C4-2B (cell line): ENCODE measurements around the gene ST7L.

Experiments used
- CTCF ChIP-seq: fragments of 450-650 bp; conservative IDR thresholded peaks from 2 replicates; pipeline ENCODE4 v1.5.1; 2017; ENCODE audit warnings: mild to moderate bottlenecking
- ZFX ChIP-seq: fragments of 450-650 bp; IDR thresholded peaks from 2 replicates; pipeline ENCODE4 v1.6.1; 2017

GRCh38 chr1:112513112-112513870, 105.7 kb downstream of the ST7L start:
- TF ChIP-seq CTCF (no peak), ZFX (no peak)
